ENCODE measurements around the gene CD47. TPM values are rescaled to one million over a fixed set of nuclear protein-coding genes. Genes with fewer than 3 reads are reported as not detected.

Gene CD47
- total and polyA plus RNA-seq, 10 of the 15 experiments (the other 5 are each of a cell fraction or from before 2014, with no cell fraction given): 22.9 to 175 (median 81.1) TPM

GRCh38 chr3:108102420-108103039 is 11.7 kb upstream of the CD47 start (continued):
- TF ChIP-seq CEBPZ (IDR thresholded peaks at IDR 0.05; ENCODE audit: low read depth, low read length) (no peak), E4F1 (IDR thresholded peaks at IDR 0.05; ENCODE audit: borderline replicate concordance, partially characterized antibody) (no peak), BCL11A (IDR thresholded peaks at IDR 0.05; ENCODE audit: low read depth, low read length) (0 out of 2 replicates have a peak, but pooled peaks have one; percentile 23), SRF (IDR thresholded peaks at IDR 0.05; ENCODE audit: low read depth in 2 of 2, low read length in 2 of 2) (0 out of 4 replicates have a peak, but pooled peaks of 1 of the 2 experiments have one; percentile 28), MYB (IDR thresholded peaks at IDR 0.05; ENCODE audit: borderline replicate concordance, low read depth, low read length) (no peak), IRF4 (IDR thresholded peaks at IDR 0.05; ENCODE audit: low read depth, low read length) (peak; percentile 79), CUX1 (IDR thresholded peaks at IDR 0.05; ENCODE audit: insufficient replicate concordance, low read depth, low read length) (no peak), SMARCA5 (IDR thresholded peaks at IDR 0.05) (no peak), POU2F2 (IDR thresholded peaks at IDR 0.05; ENCODE audit: borderline replicate concordance, low read depth, low read length) (no peak), E2F4 (IDR thresholded peaks at IDR 0.05; ENCODE audit: low read depth, low read length) (no peak), KAT2A (conservative IDR thresholded peaks at IDR 0.05; ENCODE audit: control insufficient read depth, low read depth, low read length) (no peak), RFX5 (IDR thresholded peaks at IDR 0.05; ENCODE audit: low read depth, low read length) (no peak), ELK1 (IDR thresholded peaks at IDR 0.05; ENCODE audit: low read depth, low read length) (no peak), TBL1XR1 (IDR thresholded peaks at IDR 0.05; ENCODE audit: low read depth, low read length) (no peak), SIX5 (IDR thresholded peaks at IDR 0.05; ENCODE audit: low read depth, low read length, severe bottlenecking) (no peak)
